Endothelial cell of umbilical vein (primary cell): Measurements from ENCODE around the gene DNAJC17. TPM values are rescaled to one million over a fixed set of nuclear protein-coding genes. Genes with fewer than 3 reads are reported as not detected.

ENCODE experiments used
- BruUV-seq: library from RNA; stranded (reverse); fragments of 400-500 nt; replicated peaks from 2 replicates; lab custom pipeline; 2021; lab: Mats Ljungman, UMichigan
- CTCF ChIA-PET: fragments of 300-600, 350-600 bp; sonication (Branson Sonifier 250); formaldehyde crosslinking; loops from one replicate; lab custom pipeline; 2021; ENCODE audit warnings: antibody characterized with exemption, inconsistent platforms; lab: Charles Lee
- POLR2A ChIA-PET: fragments of 300-600, 350-600 bp; sonication (Branson Sonifier 250); formaldehyde crosslinking; loops from one replicate; lab custom pipeline; 2021; ENCODE audit warnings: antibody characterized with exemption, inconsistent platforms; lab: Charles Lee
- DNase-seq: peaks from one replicate; pipeline ENCODE4 v3.0.0-alpha.2; 2011; ENCODE audit warnings: low read depth, low spot score
- FAIRE-seq: peaks from 2 replicates; lab custom pipeline; 2011; peaks lifted over from hg19 to GRCh38; lab: Jason Lieb, UNC
- H2AFZ ChIP-seq: 2 replicates; pipeline ENCODE4 v1.6.0; 2012; ENCODE audit warnings: low read depth, low read length, control low read depth, inconsistent platforms
- H3K27ac ChIP-seq: 2 replicates; pipeline ENCODE4 v1.5.1; 2011; ENCODE audit warnings: low read depth, mild to moderate bottlenecking, control low read depth, low read length, moderate library complexity; ENCODE audit not compliant: insufficient read depth
- H3K27me3 ChIP-seq, 2 experiments: 2 replicates each; pipeline versions ENCODE4 v1.6.0 to v1.6.1; 2011; ENCODE audit warnings: low read length in 2 of 2, mixed read lengths in 1 of 2; ENCODE audit not compliant: control insufficient read depth in 2 of 2, insufficient read depth in 2 of 2
- H3K36me3 ChIP-seq, 2 experiments: 2 replicates in 1 of 2; 3 replicates in 1 of 2; pipeline ENCODE4 v1.5.1; 2011; ENCODE audit warnings: low read length in 2 of 2, mild to moderate bottlenecking in 1 of 2, moderate library complexity in 1 of 2; ENCODE audit not compliant: control insufficient read depth in 2 of 2, insufficient read depth in 2 of 2; ENCODE audit errors: extremely low read depth in 1 of 2
- H3K4me1 ChIP-seq: 3 replicates; pipeline ENCODE4 v1.5.1; 2011; ENCODE audit warnings: mild to moderate bottlenecking, low read length; ENCODE audit not compliant: control insufficient read depth, insufficient read depth; ENCODE audit errors: extremely low read depth
- H3K4me2 ChIP-seq: 2 replicates; pipeline ENCODE4 v1.6.1; 2011; ENCODE audit warnings: low read length, control low read depth, mixed read lengths; ENCODE audit not compliant: insufficient read depth
- H3K4me3 ChIP-seq, 3 experiments: fragments of 200-600 bp in 1 of 3; sonication (generic), shearing (Covaris generic) in 1 of 3; replicated peaks in 1 of 3; 2 replicates each; pipeline ENCODE4 v1.5.1; 2011 to 2016; ENCODE audit warnings: control low read depth in 3 of 3, low read length in 3 of 3, mild to moderate bottlenecking in 2 of 3, inconsistent platforms in 1 of 3, low read depth in 1 of 3, moderate library complexity in 1 of 3; ENCODE audit not compliant: insufficient read depth in 1 of 3
- H3K79me2 ChIP-seq: 2 replicates; pipeline ENCODE4 v1.6.0; 2012; ENCODE audit warnings: low read length, inconsistent platforms; ENCODE audit not compliant: control insufficient read depth, insufficient read depth
- H3K9ac ChIP-seq: replicated peaks from 2 replicates; pipeline ENCODE3; 2011; ENCODE audit warnings: low read length, control low read depth; ENCODE audit not compliant: insufficient read depth; ENCODE audit errors: extremely low read depth
- H3K9me1 ChIP-seq: replicated peaks from 3 replicates; pipeline ENCODE4 v1.6.0; 2011; ENCODE audit warnings: mild to moderate bottlenecking, low read length; ENCODE audit not compliant: control insufficient read depth, insufficient read depth; ENCODE audit errors: extremely low read depth
- H3K9me3 ChIP-seq: replicated peaks from 2 replicates; pipeline ENCODE4 v1.5.1; 2012; ENCODE audit warnings: low read length, inconsistent platforms; ENCODE audit not compliant: control insufficient read depth, insufficient read depth
- H4K20me1 ChIP-seq: replicated peaks from 2 replicates; pipeline ENCODE3; 2011; ENCODE audit warnings: mild to moderate bottlenecking, low read length; ENCODE audit not compliant: control insufficient read depth, insufficient read depth; ENCODE audit errors: extremely low read depth
- CTCF ChIP-seq, 2 donors: IDR thresholded peaks; 1 replicate in 1 of 2; 2 replicates in 1 of 2; pipeline ENCODE4 v1.5.1; 2011; ENCODE audit warnings: low read length in 2 of 2, mild to moderate bottlenecking in 2 of 2, moderate library complexity in 2 of 2, control low read depth in 1 of 2, inconsistent platforms in 1 of 2, low read depth in 1 of 2; ENCODE audit not compliant: insufficient read depth in 1 of 2; ENCODE audit errors: extremely low read depth in 1 of 2
- EZH2 ChIP-seq: IDR thresholded peaks from 2 replicates; pipeline ENCODE4 v1.6.1; 2012; ENCODE audit warnings: borderline replicate concordance, low read depth, mild to moderate bottlenecking, moderate library complexity, low read length, inconsistent platforms; ENCODE audit not compliant: severe bottlenecking
- FOS ChIP-seq: IDR thresholded peaks from 2 replicates; pipeline ENCODE4 v1.6.1; 2011; ENCODE audit warnings: mild to moderate bottlenecking, low read length, moderate library complexity, borderline replicate concordance; ENCODE audit not compliant: insufficient read depth
- GATA2 ChIP-seq: IDR thresholded peaks from 2 replicates; pipeline ENCODE4 v1.7.0; 2011; ENCODE audit warnings: low read depth, mild to moderate bottlenecking, moderate library complexity, mixed read lengths, low read length; ENCODE audit not compliant: insufficient read length, insufficient read depth
- JUN ChIP-seq: IDR thresholded peaks from 2 replicates; pipeline ENCODE4 v1.6.1; 2011; ENCODE audit warnings: borderline replicate concordance, low read depth; ENCODE audit not compliant: insufficient read length, insufficient read depth
- MAX ChIP-seq: IDR thresholded peaks from 2 replicates; pipeline ENCODE4 v1.6.1; 2011; ENCODE audit not compliant: insufficient read depth, insufficient read length
- MYC ChIP-seq: IDR thresholded peaks from one replicate; pipeline ENCODE4 v1.6.1; 2011; ENCODE audit warnings: mild to moderate bottlenecking, low read depth, low read length
- POLR2A ChIP-seq: IDR thresholded peaks from 2 replicates; pipeline ENCODE4 v1.6.1; 2012; ENCODE audit warnings: low read depth, mild to moderate bottlenecking, control low read depth, low read length
- POLR2AphosphoS5 ChIP-seq: IDR thresholded peaks from 2 replicates; pipeline ENCODE4 v1.6.1; 2012; ENCODE audit warnings: low read depth, mild to moderate bottlenecking, control low read depth, low read length, moderate library complexity; ENCODE audit not compliant: insufficient read depth
- dilution Hi-C: fragments of 300-500 bp; cut with MboI; formaldehyde crosslinking; loops from one replicate; pipeline ENCODE4 v1.15.0; 2019; ENCODE audit warnings: low sequenced_read_pairs; ENCODE audit not compliant: extremely low pct_ligation_motif_present
- intact Hi-C: fragments of 100-400 bp; cut with micrococcal nuclease; formaldehyde crosslinking; loops from one replicate; pipeline ENCODE4 v1.10.0; 2022
- polyA plus RNA-seq, 4 experiments: library from polyadenylated mRNA; depleted of rRNA in 3 of 4; stranded (reverse) in 3 of 4; unstranded in 1 of 4; fragments of >200 nt; gene quantifications; 2 replicates each; pipeline versions ENCODE4 v1.2.1 to v1.2.3, GENCODE V29; 2011 to 2012; ENCODE audit warnings: missing spikeins in 1 of 4
- total RNA-seq: library from RNA; stranded (reverse); gene quantifications from 2 replicates; pipeline ENCODE4 v1.2.3, GENCODE V29; 2021

Gene DNAJC17
- total and polyA plus RNA-seq, 2 donors (not counting 3 experiments of a cell fraction or from before 2014, with no cell fraction given) = 30.7 to 46.4 TPM

- no peak overlapping the region for H3K27ac ChIP-seq
- no peak for DNase-seq
- BruUV-seq = no TSS peak
- H3K36me3 ChIP-seq = no peaks in the 10 kb centered on the region
- H3K9me3 ChIP-seq = no peaks in the 10 kb centered on the region
- no peak overlapping the region for H3K9ac ChIP-seq
- no peaks in the 10 kb centered on the region for H3K4me1 ChIP-seq
- no peak overlapping the region for H3K4me3 ChIP-seq
- ChIA-PET CTCF (interaction anchor here (2.3 kb wide), 1 partner anchor 20 kb away, joined by 5 read pairs; no protein-coding TSS in a partner anchor), POLR2A (no interaction called here)
- H3K27me3 ChIP-seq = no peaks in the 10 kb centered on the region
- intact Hi-C loops (no loop called here), dilution Hi-C loops (no loop called here)
- H4K20me1 ChIP-seq = no peaks in the 10 kb centered on the region
- TF ChIP-seq JUN (no peak), POLR2AphosphoS5 (no peak), MAX (no peak), CTCF (IDR thresholded peaks at IDR 0.05; ENCODE audit: extremely low read depth in 1 of 2, insufficient read depth in 1 of 2, low read depth in 1 of 2, low read length in 2 of 2) (no peak), POLR2A (no peak), FOS (no peak), EZH2 (no peak), MYC (no peak), GATA2 (no peak)
- no peak overlapping the region for H3K4me2 ChIP-seq
- no peak overlapping the region for H2AFZ ChIP-seq
- no peaks in the 10 kb centered on the region for H3K9me1 ChIP-seq
- no peak for FAIRE-seq
- no peaks in the 10 kb centered on the region for H3K79me2 ChIP-seq
These were observed 46.1 kb upstream of the DNAJC17 start for GRCh38 chr15:40853241-40853890.
